Body of pancreas (tissue), 4 donors: ENCODE data around the gene TIMMDC1. TPM values are rescaled to one million over a fixed set of nuclear protein-coding genes. Genes with fewer than 3 reads are reported as not detected.

Experiments used
- ATAC-seq: fragments of 150-250 bp; one replicate; pipeline ENCODE4 v1.9.1; 2016
- DNase-seq, 4 donors: peaks; one replicate each; pipeline ENCODE4 v3.0.0-alpha.2; 2019
- H3K27ac ChIP-seq, 4 donors: fragments of 200-600 bp; sonication (generic); 1 replicate in 3 of 4; 2 replicates in 1 of 4; pipeline versions ENCODE4 v1.5.1 to v1.6.1; 2016 to 2019; ENCODE audit warnings: mild to moderate bottlenecking in 1 of 4, mixed read lengths in 1 of 4, moderate library complexity in 1 of 4
- H3K27me3 ChIP-seq, 2 donors: fragments of 200-600 bp; sonication (generic); one replicate each; pipeline ENCODE4 v1.6.0; 2016; ENCODE audit warnings: mild to moderate bottlenecking in 1 of 2
- H3K36me3 ChIP-seq, 2 donors: fragments of 200-600 bp; sonication (generic); replicated peaks in 1 of 2; 2 replicates each; pipeline ENCODE4 v1.5.1; 2016; ENCODE audit warnings: low read depth in 2 of 2; ENCODE audit not compliant: insufficient read depth in 1 of 2
- H3K4me1 ChIP-seq: fragments of 200-600 bp; sonication (generic); one replicate; pipeline ENCODE4 v1.6.0; 2016
- H3K4me3 ChIP-seq, 2 donors: fragments of 200-600 bp; sonication (generic); 1 replicate in 1 of 2; 2 replicates in 1 of 2; pipeline ENCODE4 v1.5.1; 2016 to 2019
- H3K9me3 ChIP-seq, 3 donors: fragments of 200-600 bp; sonication (generic); 1 replicate in 2 of 3; 2 replicates in 1 of 3; pipeline ENCODE4 v1.5.1; 2016
- CTCF ChIP-seq, 7 experiments: fragments of 450-650 bp in 4 of 7; fragments of 200-600 bp in 3 of 7; sonication (generic) in 3 of 7; IDR thresholded peaks; one replicate each; pipeline ENCODE4 v1.5.1; 2016 to 2019; ENCODE audit warnings: antibody characterized with exemption in 7 of 7
- POLR2A ChIP-seq, 3 donors: fragments of 450-650 bp; IDR thresholded peaks; one replicate each; pipeline ENCODE4 v1.6.1; 2016; ENCODE audit warnings: antibody characterized with exemption in 3 of 3, mild to moderate bottlenecking in 2 of 3
- WGBS, 2 donors: methylation state at CpG; one replicate each; pipeline ENCODE4 v1.1.5; 2017; 5-methylcytosine and 5-hydroxymethylcytosine counted together
- intact Hi-C: fragments of 100-400 bp; cut with DNase I; formaldehyde crosslinking; loops from one replicate; pipeline ENCODE4 v1.15.1; 2023
- total RNA-seq, 2 donors: library from RNA; depleted of rRNA; stranded (reverse); fragments of >200 nt; gene quantifications; one replicate each; pipeline ENCODE4 v1.1.0, GENCODE V29; 2016

The TIMMDC1 gene
- total RNA-seq, 2 donors from 2014 or later, result 15.6 to 33.0 TPM

GRCh38 chr3:119506631-119507030, 8.3 kb downstream of the TIMMDC1 start:
- H3K27me3 ChIP-seq, result no peaks in the 10 kb centered on the region
- intact Hi-C loops, result loop anchor here (10.0 kb wide), 1 partner anchor 68 kb away; the partner anchor contains the start of gene ADPRH
- peaks cover 0 to 14% of the 10 kb centered on the region in 2 donors for H3K36me3 ChIP-seq
- DNase-seq, result no peak
- no peaks in the 10 kb centered on the region for H3K4me1 ChIP-seq
- 74 to 80% methylated on average over 4 of the region's 4 CpGs for WGBS, 2 donors
- no peak for ATAC-seq
- H3K9me3 ChIP-seq, result no peaks in the 10 kb centered on the region
- no peak overlapping the region for H3K4me3 ChIP-seq
- no peak overlapping the region for H3K27ac ChIP-seq
- TF ChIP-seq CTCF (IDR thresholded peaks at IDR 0.05), result no peak
- no peak for TF ChIP-seq POLR2A (IDR thresholded peaks at IDR 0.05)

- intact Hi-C loops, result loop anchor here (10.0 kb wide), 1 partner anchor 67 kb away; the partner anchor contains the start of gene ADPRH
- Histone ChIP-seq H3K36me3 (peaks cover 0 to 14% of the 10 kb centered on the region in 2 donors), H3K4me3 (no peak overlapping the region), H3K9me3 (no peaks in the 10 kb centered on the region), H3K4me1 (no peaks in the 10 kb centered on the region), H3K27ac (no peak overlapping the region), H3K27me3 (no peaks in the 10 kb centered on the region)
- DNase-seq, result no peak
- ATAC-seq, result no peak
- WGBS, 2 donors, result 87 to 94% methylated on average over 2 of the region's 2 CpGs
- TF ChIP-seq POLR2A (IDR thresholded peaks at IDR 0.05), result no peak
- TF ChIP-seq CTCF (IDR thresholded peaks at IDR 0.05), result no peak
These were observed 9.1 kb downstream of the TIMMDC1 start for GRCh38 chr3:119507404-119507803.

GRCh38 chr3:119508172-119508845, 10.0 kb downstream of the TIMMDC1 start:
- no peak for DNase-seq
- intact Hi-C loops, result loop anchor here (10.0 kb wide), 1 partner anchor 66 kb away; the partner anchor contains the start of gene ADPRH

GRCh38 chr3:119510690-119511089, 12.3 kb downstream of the TIMMDC1 start:
- Histone ChIP-seq H3K4me3 (no peak overlapping the region), H3K4me1 (no peaks in the 10 kb centered on the region), H3K36me3 (peaks cover 0 to 14% of the 10 kb centered on the region in 2 donors), H3K27me3 (no peaks in the 10 kb centered on the region), H3K27ac (no peak overlapping the region), H3K9me3 (no peaks in the 10 kb centered on the region)
- intact Hi-C loops, result no loop called here
- DNase-seq (no peak), ATAC-seq (no peak)
- TF ChIP-seq CTCF (IDR thresholded peaks at IDR 0.05) (no peak), POLR2A (IDR thresholded peaks at IDR 0.05) (no peak)

More at GRCh38 chr3:119508172-119508845, 10.0 kb downstream of the TIMMDC1 start:
- peaks cover 0 to 14% of the 10 kb centered on the region in 2 donors for H3K36me3 ChIP-seq
- H3K4me1 ChIP-seq, result no peaks in the 10 kb centered on the region
- H3K27me3 ChIP-seq, result no peaks in the 10 kb centered on the region
- no peak overlapping the region for H3K4me3 ChIP-seq
- no peak for ATAC-seq
- 76 to 85% methylated on average over 1 of the region's 1 CpG for WGBS, 2 donors
- no peak overlapping the region for H3K27ac ChIP-seq
- no peaks in the 10 kb centered on the region for H3K9me3 ChIP-seq
- TF ChIP-seq POLR2A (IDR thresholded peaks at IDR 0.05), result no peak
- TF ChIP-seq CTCF (IDR thresholded peaks at IDR 0.05), result no peak

GRCh38 chr3:119514637-119515036, 16.3 kb downstream of the TIMMDC1 start:
- no peak for TF ChIP-seq POLR2A (IDR thresholded peaks at IDR 0.05)
- no peak for TF ChIP-seq CTCF (IDR thresholded peaks at IDR 0.05)
- H3K27ac ChIP-seq, result no peak overlapping the region
- no peak for ATAC-seq
- H3K36me3 ChIP-seq, result peaks cover 0 to 19% of the 10 kb centered on the region in 2 donors
- no peaks in the 10 kb centered on the region for H3K9me3 ChIP-seq
- intact Hi-C loops, result no loop called here
- no peaks in the 10 kb centered on the region for H3K4me1 ChIP-seq
- H3K27me3 ChIP-seq, result no peaks in the 10 kb centered on the region
- peak in 1 of 4 donors; percentile 12 for DNase-seq
- no peak overlapping the region for H3K4me3 ChIP-seq
- 52 to 64% methylated on average over 2 of the region's 2 CpGs for WGBS, 2 donors
